ENCODE results near the gene GRIK4. TPM values are rescaled to one million over a fixed set of nuclear protein-coding genes. Genes with fewer than 3 reads are reported as not detected.

The GRIK4 gene
- total and polyA plus RNA-seq, 11 donors: 0.04 to 0.45 (median 0.12) TPM; not detected in 6

GRCh38 chr11:120482149-120482548 is 29.4 kb upstream of the GRIK4 start:
- Histone ChIP-seq H3K9me3 (no peaks in the 10 kb centered on the region), H3K36me3 (peaks cover 4 to 100% (median 80%) of the 10 kb centered on the region in 9 donors), H3K4me1 (peaks cover 0 to 8% (median 0%) of the 10 kb centered on the region in 12 donors), H3K27ac (no peak overlapping the region), H3K4me3 (no peak overlapping the region), H3K27me3 (no peaks in the 10 kb centered on the region)
- intact Hi-C loops (cut with DNase I): loop anchor here in 2 of 10 donors (10.0 kb wide), 1 partner anchor 147 kb away; the partner anchor contains the start of gene ARHGEF12 (in 2 of the 2)
- WGBS, 4 donors: 83 to 95% (median 90%) methylated on average over 6 of the region's 6 CpGs
- TF ChIP-seq POLR2A (IDR thresholded peaks at IDR 0.05): no peak
- TF ChIP-seq, protein P1, sequence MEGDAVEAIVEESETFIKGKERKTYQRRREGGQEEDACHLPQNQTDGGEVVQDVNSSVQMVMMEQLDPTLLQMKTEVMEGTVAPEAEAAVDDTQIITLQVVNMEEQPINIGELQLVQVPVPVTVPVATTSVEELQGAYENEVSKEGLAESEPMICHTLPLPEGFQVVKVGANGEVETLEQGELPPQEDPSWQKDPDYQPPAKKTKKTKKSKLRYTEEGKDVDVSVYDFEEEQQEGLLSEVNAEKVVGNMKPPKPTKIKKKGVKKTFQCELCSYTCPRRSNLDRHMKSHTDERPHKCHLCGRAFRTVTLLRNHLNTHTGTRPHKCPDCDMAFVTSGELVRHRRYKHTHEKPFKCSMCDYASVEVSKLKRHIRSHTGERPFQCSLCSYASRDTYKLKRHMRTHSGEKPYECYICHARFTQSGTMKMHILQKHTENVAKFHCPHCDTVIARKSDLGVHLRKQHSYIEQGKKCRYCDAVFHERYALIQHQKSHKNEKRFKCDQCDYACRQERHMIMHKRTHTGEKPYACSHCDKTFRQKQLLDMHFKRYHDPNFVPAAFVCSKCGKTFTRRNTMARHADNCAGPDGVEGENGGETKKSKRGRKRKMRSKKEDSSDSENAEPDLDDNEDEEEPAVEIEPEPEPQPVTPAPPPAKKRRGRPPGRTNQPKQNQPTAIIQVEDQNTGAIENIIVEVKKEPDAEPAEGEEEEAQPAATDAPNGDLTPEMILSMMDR (IDR thresholded peaks at IDR 0.05): no peak
- DNase-seq (no peak), ATAC-seq (no peak)

DNA sequence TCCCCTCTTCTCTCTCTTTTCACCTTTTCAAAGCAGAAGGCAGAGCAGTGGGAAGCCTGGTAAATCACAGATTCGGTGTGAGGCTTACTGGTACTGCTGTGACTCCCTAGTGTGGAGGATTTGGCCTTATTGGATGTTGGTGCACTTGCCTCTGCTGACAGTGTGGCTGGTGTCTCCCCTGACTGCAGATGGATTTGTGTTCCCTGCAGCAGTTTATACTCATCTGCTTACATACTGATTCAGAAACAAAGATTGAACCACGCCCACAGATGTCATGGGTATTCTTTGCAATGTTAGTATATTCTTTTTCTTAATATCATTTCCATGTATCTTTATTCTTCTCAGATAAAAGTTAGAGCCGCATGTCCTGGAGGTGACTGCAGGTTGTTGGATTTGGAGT is 26.8 kb upstream of the GRIK4 start:
- 76 to 84% (median 81%) methylated on average over 3 of the region's 3 CpGs for WGBS, 4 donors
- Histone ChIP-seq H3K27me3 (no peaks in the 10 kb centered on the region), H3K36me3 (peaks cover 4 to 97% (median 58%) of the 10 kb centered on the region in 9 donors), H3K9me3 (no peaks in the 10 kb centered on the region), H3K4me3 (no peak overlapping the region), H3K4me1 (peaks cover 0 to 18% (median 0%) of the 10 kb centered on the region in 12 donors), H3K27ac (no peak overlapping the region)
- TF ChIP-seq, protein P1 (IDR thresholded peaks at IDR 0.05): no peak
- no peak for TF ChIP-seq POLR2A (IDR thresholded peaks at IDR 0.05)
- ATAC-seq: no peak
- DNase-seq: no peak
- intact Hi-C loops (cut with DNase I): loop anchor here in 2 of 10 donors (10.0 kb wide), 1 partner anchor 150 kb away; the partner anchor contains the start of gene ARHGEF12 (in 2 of the 2)

DNA sequence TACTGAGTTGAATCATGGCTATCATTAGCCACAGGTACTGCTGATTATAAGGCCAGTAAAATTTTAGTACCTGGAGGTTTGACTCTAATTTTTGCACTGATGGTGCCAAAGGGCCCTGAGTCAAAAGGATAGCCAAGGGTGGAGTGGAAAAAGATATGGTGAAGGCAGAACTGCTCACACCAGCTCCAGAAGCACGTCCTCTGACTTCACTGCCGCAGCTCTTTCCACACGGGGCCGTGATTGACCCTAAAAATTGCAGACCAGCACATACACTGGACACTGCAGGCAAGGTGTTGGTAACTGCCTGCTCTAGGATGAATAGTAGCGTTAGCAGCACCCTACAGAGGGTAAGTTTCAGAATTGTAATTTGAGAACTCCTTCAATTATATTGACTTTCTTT is 25.4 kb upstream of the GRIK4 start:
- no peak overlapping the region for H3K4me3 ChIP-seq
- peaks cover 4 to 96% (median 44%) of the 10 kb centered on the region in 9 donors for H3K36me3 ChIP-seq
- no peaks in the 10 kb centered on the region for H3K9me3 ChIP-seq
- 66 to 90% (median 78%) methylated on average over 5 of the region's 5 CpGs for WGBS, 4 donors
- no peak overlapping the region for H3K27ac ChIP-seq
- TF ChIP-seq POLR2A (IDR thresholded peaks at IDR 0.05): no peak
- TF ChIP-seq, protein P1 (IDR thresholded peaks at IDR 0.05): no peak
- ATAC-seq: peak in 3 of 4 donors; percentile 19 to 53 (median 51)
- peaks cover 0 to 18% (median 0%) of the 10 kb centered on the region in 12 donors for H3K4me1 ChIP-seq
- no peak for DNase-seq
- intact Hi-C loops (cut with DNase I): loop anchor here in 2 of 10 donors (10.0 kb wide), 1 partner anchor 151 kb away; the partner anchor contains the start of gene ARHGEF12 (in 2 of the 2)
- no peaks in the 10 kb centered on the region for H3K27me3 ChIP-seq

GRCh38 chr11:120489799-120490198 is 21.7 kb upstream of the GRIK4 start:
- Histone ChIP-seq H3K9me3 (no peaks in the 10 kb centered on the region), H3K36me3 (peaks cover 0 to 63% (median 19%) of the 10 kb centered on the region in 9 donors), H3K27ac (no peak overlapping the region), H3K4me3 (no peak overlapping the region), H3K27me3 (no peaks in the 10 kb centered on the region), H3K4me1 (peaks cover 0 to 18% (median 0%) of the 10 kb centered on the region in 12 donors)
- no peak for ATAC-seq
- WGBS, 4 donors: 90 to 100% (median 94%) methylated on average over 1 of the region's 1 CpG
- no peak for TF ChIP-seq POLR2A (IDR thresholded peaks at IDR 0.05)
- TF ChIP-seq, protein P1 (IDR thresholded peaks at IDR 0.05): no peak
- intact Hi-C loops (cut with DNase I): loop anchor here in 2 of 10 donors (10.0 kb wide), 1 partner anchor 155 kb away; the partner anchor contains the start of gene ARHGEF12 (in 2 of the 2)
- no peak for DNase-seq
